AG04449 (cell line): ENCODE results near the gene SKI.

ENCODE experiments used
- CTCF ChIA-PET: fragments of 350-600 bp; formaldehyde crosslinking; extraction: SDS; loops from one replicate; lab custom pipeline; 2021; ENCODE audit warnings: antibody characterized with exemption; lab: Yijun Ruan, JAX
- POLR2A ChIA-PET: fragments of 400-600, 350-600 bp; formaldehyde crosslinking; extraction: SDS; loops from one replicate; lab custom pipeline; 2020; ENCODE audit warnings: antibody characterized with exemption, inconsistent platforms; lab: Yijun Ruan, JAX
- DNase-seq: peaks from one replicate; pipeline ENCODE4 v3.0.0-alpha.2; 2010; ENCODE audit warnings: low read depth, low spot score
- H3K4me3 ChIP-seq: 2 replicates; pipeline ENCODE4 v1.5.1; 2011; ENCODE audit warnings: low read depth, mild to moderate bottlenecking, control low read depth, low read length
- CTCF ChIP-seq: IDR thresholded peaks from one replicate; pipeline ENCODE4 v1.5.1; 2011; ENCODE audit warnings: mild to moderate bottlenecking, moderate library complexity, low read length, control low read depth, inconsistent platforms; ENCODE audit not compliant: insufficient read depth; ENCODE audit errors: missing control alignments

The SKI gene

GRCh38 chr1:2298685-2299084 lies 70.6 kb downstream of the SKI start:
- DNase-seq = no peak
- POLR2A ChIA-PET = interaction anchor here (0.7 to 1.4 kb wide), 2 partner anchors 13 to 37 kb away, joined by 3 to 4 read pairs; no protein-coding TSS in a partner anchor
- no peak for TF ChIP-seq CTCF
- H3K4me3 ChIP-seq = no peak overlapping the region
- CTCF ChIA-PET = interaction anchor here (1.0 to 2.6 kb wide), 4 partner anchors 11 to 83 kb away, joined by 3 to 12 read pairs (median 4); no protein-coding TSS in a partner anchor

- DNase-seq = no peak
- CTCF ChIA-PET = interaction anchor here (1.0 to 2.6 kb wide), 4 partner anchors 11 to 82 kb away, joined by 3 to 12 read pairs (median 4); no protein-coding TSS in a partner anchor
- H3K4me3 ChIP-seq = no peak overlapping the region
- no peak for TF ChIP-seq CTCF
- POLR2A ChIA-PET = interaction anchor here (0.7 kb wide), 1 partner anchor 36 kb away, joined by 3 read pairs; no protein-coding TSS in a partner anchor
Measured at GRCh38 chr1:2299131-2299627, 71.1 kb downstream of the SKI start.

GRCh38 chr1:2300004-2300771 lies 72.1 kb downstream of the SKI start:
- no peak for DNase-seq
- ChIA-PET POLR2A (no interaction called here), CTCF (interaction anchor here (1.6 to 2.6 kb wide), 2 partner anchors 10 to 15 kb away, joined by 5 to 12 read pairs; no protein-coding TSS in a partner anchor)
- no peak for TF ChIP-seq CTCF
- no peak overlapping the region for H3K4me3 ChIP-seq

GRCh38 chr1:2300851-2301606 lies 72.9 kb downstream of the SKI start:
- no peak for DNase-seq
- ChIA-PET CTCF (interaction anchor here (1.4 kb wide), 1 partner anchor 11 kb away, joined by 3 read pairs; no protein-coding TSS in a partner anchor), POLR2A (no interaction called here)

GRCh38 chr1:2301607-2302291 lies 73.6 kb downstream of the SKI start:
- DNase-seq = no peak
- ChIA-PET POLR2A (no interaction called here), CTCF (interaction anchor here (1.4 kb wide), 1 partner anchor 10 kb away, joined by 3 read pairs; no protein-coding TSS in a partner anchor)
- no peak overlapping the region for H3K4me3 ChIP-seq
- TF ChIP-seq CTCF = no peak

More at GRCh38 chr1:2300851-2301606, 72.9 kb downstream of the SKI start:
- no peak for TF ChIP-seq CTCF
- no peak overlapping the region for H3K4me3 ChIP-seq
